H9 (cell line): ENCODE results near the gene TFDP1. TPM values are rescaled to one million over a fixed set of nuclear protein-coding genes. Genes with fewer than 3 reads are reported as not detected.

ENCODE experiments used
- DNase-seq: peaks from one replicate; pipeline ENCODE4 v3.0.0-alpha.2; 2017
- H2AFZ ChIP-seq: one replicate; pipeline ENCODE4 v1.6.1; 2013; ENCODE audit warnings: mild to moderate bottlenecking, low read length, control low read depth, moderate library complexity
- H2AK5ac ChIP-seq: 2 replicates; pipeline ENCODE4 v1.6.1; 2013; ENCODE audit warnings: low read length, control low read depth, mixed read lengths; ENCODE audit not compliant: insufficient read length
- H2BK120ac ChIP-seq: one replicate; pipeline ENCODE4 v1.6.1; 2013; ENCODE audit warnings: low read depth, mild to moderate bottlenecking, low read length, control low read depth, inconsistent platforms; ENCODE audit not compliant: poor library complexity, severe bottlenecking
- H2BK12ac ChIP-seq: 2 replicates; pipeline ENCODE4 v1.6.1; 2013; ENCODE audit warnings: low read length, control low read depth, mixed read lengths, low read depth; ENCODE audit not compliant: insufficient read length
- H2BK15ac ChIP-seq: 2 replicates; pipeline ENCODE4 v1.6.1; 2013; ENCODE audit warnings: low read depth, low read length, control low read depth
- H2BK20ac ChIP-seq: one replicate; pipeline ENCODE4 v1.6.1; 2013; ENCODE audit warnings: low read depth, mild to moderate bottlenecking, low read length, control low read depth, inconsistent platforms; ENCODE audit not compliant: poor library complexity, severe bottlenecking
- H2BK5ac ChIP-seq: 2 replicates; pipeline ENCODE4 v1.6.1; 2013; ENCODE audit warnings: low read length, control low read depth, mixed read lengths; ENCODE audit not compliant: insufficient read length
- H3K14ac ChIP-seq: 2 replicates; pipeline ENCODE4 v1.6.1; 2013; ENCODE audit warnings: low read length, control low read depth; ENCODE audit not compliant: insufficient read depth
- H3K18ac ChIP-seq: 2 replicates; pipeline ENCODE4 v1.6.1; 2013; ENCODE audit warnings: low read depth, mild to moderate bottlenecking, mixed read lengths, low read length, control low read depth; ENCODE audit not compliant: insufficient read length
- H3K23ac ChIP-seq: 2 replicates; pipeline ENCODE4 v1.6.1; 2013; ENCODE audit warnings: low read length, control low read depth, mixed read lengths, low read depth; ENCODE audit not compliant: insufficient read length
- H3K23me2 ChIP-seq: 2 replicates; pipeline ENCODE4 v1.6.1; 2013; ENCODE audit warnings: low read depth, mild to moderate bottlenecking, mixed read lengths, low read length, control low read depth; ENCODE audit not compliant: insufficient read length, poor library complexity, severe bottlenecking
- H3K27ac ChIP-seq: 2 replicates; pipeline ENCODE4 v1.5.1; 2013; ENCODE audit warnings: low read length, control low read depth, mixed read lengths, low read depth; ENCODE audit not compliant: insufficient read length
- H3K27me3 ChIP-seq: 2 replicates; pipeline ENCODE4 v1.6.1; 2013; ENCODE audit warnings: low read length, control low read depth, inconsistent platforms; ENCODE audit not compliant: insufficient read depth
- H3K4ac ChIP-seq: 2 replicates; pipeline ENCODE4 v1.6.1; 2013; ENCODE audit warnings: low read depth, mild to moderate bottlenecking, control low read depth, inconsistent platforms, low read length, moderate library complexity
- H3K4me1 ChIP-seq: 2 replicates; pipeline ENCODE4 v1.6.1; 2013; ENCODE audit warnings: low read length, control low read depth, inconsistent platforms; ENCODE audit not compliant: insufficient read depth
- H3K4me2 ChIP-seq: 2 replicates; pipeline ENCODE4 v1.6.1; 2013; ENCODE audit warnings: low read length, control low read depth, mixed read lengths; ENCODE audit not compliant: insufficient read length, insufficient read depth
- H3K56ac ChIP-seq: 2 replicates; pipeline ENCODE4 v1.6.1; 2013; ENCODE audit warnings: low read depth, mild to moderate bottlenecking, mixed read lengths, low read length, control low read depth; ENCODE audit not compliant: insufficient read length
- H3K79me1 ChIP-seq: 2 replicates; pipeline ENCODE4 v1.6.1; 2013; ENCODE audit warnings: low read depth, mild to moderate bottlenecking, moderate library complexity, low read length, control low read depth, inconsistent platforms; ENCODE audit not compliant: insufficient read depth, poor library complexity, severe bottlenecking
- H3K79me2 ChIP-seq: 2 replicates; pipeline ENCODE4 v1.6.1; 2013; ENCODE audit warnings: low read length, control low read depth, inconsistent platforms; ENCODE audit not compliant: insufficient read depth
- H3K9ac ChIP-seq: 2 replicates; pipeline ENCODE4 v1.6.1; 2013; ENCODE audit warnings: low read length, control low read depth, mixed read lengths; ENCODE audit not compliant: insufficient read length; ENCODE audit errors: extremely low read depth
- H3K9me3 ChIP-seq: one replicate; pipeline ENCODE4 v1.6.1; 2013; ENCODE audit warnings: low read depth, low read length, inconsistent platforms; ENCODE audit not compliant: control insufficient read depth
- H3T11ph ChIP-seq: one replicate; pipeline ENCODE4 v1.6.1; 2013; ENCODE audit warnings: mild to moderate bottlenecking, low read length, control low read depth, inconsistent platforms
- H4K20me1 ChIP-seq: one replicate; pipeline ENCODE4 v1.6.1; 2013; ENCODE audit not compliant: control insufficient read depth, insufficient read length, insufficient read depth
- H4K5ac ChIP-seq: 2 replicates; pipeline ENCODE4 v1.6.1; 2013; ENCODE audit warnings: low read depth, mild to moderate bottlenecking, mixed read lengths, low read length, control low read depth; ENCODE audit not compliant: insufficient read length
- H4K8ac ChIP-seq: replicated peaks from 2 replicates; pipeline ENCODE4 v1.6.1; 2013; ENCODE audit warnings: low read length, control low read depth, mixed read lengths, low read depth; ENCODE audit not compliant: insufficient read length
- H4K91ac ChIP-seq: 2 replicates; pipeline ENCODE4 v1.6.1; 2013; ENCODE audit warnings: low read depth, mild to moderate bottlenecking, moderate library complexity, mixed read lengths, low read length, control low read depth; ENCODE audit not compliant: insufficient read length
- H3K27ac Mint-ChIP-seq, 3 experiments: 2 replicates in 2 of 3; 3 replicates in 1 of 3; pipeline ENCODE4 v1.8.0; 2020 to 2021; ENCODE audit warnings: mixed read lengths in 3 of 3, mild to moderate bottlenecking in 1 of 3, moderate library complexity in 1 of 3
- H3K27me3 Mint-ChIP-seq: 2 replicates; pipeline ENCODE4 v1.8.0; 2021; ENCODE audit warnings: low read depth, mild to moderate bottlenecking, moderate library complexity, mixed read lengths
- H3K36me3 Mint-ChIP-seq, 3 experiments: 2 replicates in 2 of 3; 3 replicates in 1 of 3; pipeline ENCODE4 v1.8.0; 2020 to 2021; ENCODE audit warnings: low read depth in 3 of 3, mixed read lengths in 3 of 3; ENCODE audit not compliant: insufficient read depth in 1 of 3
- H3K4me1 Mint-ChIP-seq, 2 experiments: 2 replicates each; pipeline ENCODE4 v1.8.0; 2020; ENCODE audit warnings: mixed read lengths in 2 of 2
- H3K4me3 Mint-ChIP-seq, 2 experiments: 2 replicates in 1 of 2; 3 replicates in 1 of 2; pipeline ENCODE4 v1.8.0; 2020 to 2021; ENCODE audit warnings: mild to moderate bottlenecking in 2 of 2, mixed read lengths in 2 of 2, moderate library complexity in 1 of 2
- H3K9me3 Mint-ChIP-seq, 2 experiments: 2 replicates in 1 of 2; 3 replicates in 1 of 2; pipeline ENCODE4 v1.8.0; 2020; ENCODE audit warnings: mild to moderate bottlenecking in 2 of 2, mixed read lengths in 2 of 2, moderate library complexity in 1 of 2
- CTCF ChIP-seq: fragments of 200-600 bp; sonication (generic); conservative IDR thresholded peaks from 3 replicates; pipeline ENCODE4 v1.8.0; 2021; ENCODE audit warnings: antibody characterized with exemption, mild to moderate bottlenecking
- WGBS: extraction: QIAGEN DNeasy Blood & Tissue Kit; methylation state at CpG from one replicate; pipeline ENCODE4 v1.1.7; 2013; ENCODE audit warnings: missing lambda C conversion rate, low lambda C conversion rate, mixed read lengths; ENCODE audit not compliant: insufficient read length; ENCODE audit errors: extremely low coverage; 5-methylcytosine and 5-hydroxymethylcytosine counted together
- total RNA-seq: library from RNA; stranded (reverse); gene quantifications from 2 replicates; pipeline ENCODE4 v1.2.1, GENCODE V29; 2021

TFDP1 gene
- total RNA-seq, 1 experiment from 2014 or later = 111 TPM

- Histone ChIP-seq H4K5ac (no peak overlapping the region), H3K27me3 (no peaks in the 10 kb centered on the region), H3K56ac (no peak overlapping the region), H3K14ac (no peak overlapping the region), H4K91ac (no peak overlapping the region), H3K27ac (no peak overlapping the region), H3K79me2 (peaks cover 11% of the 10 kb centered on the region; the same call in 1 of the 2 replicates), H4K8ac (no peak overlapping the region), H2AK5ac (no peak overlapping the region), H2BK5ac (no peak overlapping the region), H3K23me2 (no peaks in the 10 kb centered on the region), H2BK12ac (no peak overlapping the region), H3K23ac (no peak overlapping the region), H2AFZ (no peak overlapping the region), H2BK15ac (no peak overlapping the region), H4K20me1 (no peaks in the 10 kb centered on the region), H3K4me2 (no peak overlapping the region), H3K18ac (no peak overlapping the region), H3K4ac (no peak overlapping the region), H3T11ph (no peak overlapping the region), H2BK20ac (no peak overlapping the region), H3K9ac (no peak overlapping the region), H3K9me3 (no peaks in the 10 kb centered on the region), H3K79me1 (no peaks in the 10 kb centered on the region), H3K4me1 (no peaks in the 10 kb centered on the region), H2BK120ac (no peak overlapping the region)
- Mint-ChIP-seq H3K36me3 (peaks cover 44 to 52% (median 50%) of the 10 kb centered on the region in 3 experiments), H3K4me3 (no peak overlapping the region), H3K4me1 (peaks cover 16 to 21% of the 10 kb centered on the region in 2 experiments), H3K9me3 (peaks cover 3 to 6% of the 10 kb centered on the region in 2 experiments; a peak in 4 of 5 replicates), H3K27ac (peak overlapping the region; percentile 78 to 85 (median 84); a peak in 5 of 7 replicates), H3K27me3 (no peaks in the 10 kb centered on the region)
- DNase-seq = no peak
- TF ChIP-seq CTCF = no peak
- no CpG with 5 or more reads among the region's 15 CpGs for WGBS
Observed at GRCh38 chr13:113602291-113602988, 17.9 kb downstream of the TFDP1 start.
